Gastrocnemius medialis (tissue), 4 donors: Measurements from ENCODE around the gene ANKRD12. TPM values are rescaled to one million over a fixed set of nuclear protein-coding genes. Genes with fewer than 3 reads are reported as not detected.

Experiments used
- ATAC-seq, 2 donors: fragments of 150-250 bp; one replicate each; pipeline ENCODE4 v1.9.1; 2016
- DNase-seq, 2 donors: peaks; one replicate each; pipeline ENCODE4 v3.0.0-alpha.2; 2019
- H3K27ac ChIP-seq, 4 donors: fragments of 200-600 bp; sonication (generic); 1 replicate in 1 of 4; 2 replicates in 3 of 4; pipeline ENCODE4 v1.5.1; 2016 to 2018; ENCODE audit warnings: mild to moderate bottlenecking in 2 of 4, moderate library complexity in 1 of 4
- H3K27me3 ChIP-seq, 3 donors: fragments of 200-600 bp; sonication (generic) in 2 of 3; 1 replicate in 1 of 3; 2 replicates in 2 of 3; pipeline versions ENCODE4 v1.5.1 to v1.6.0; 2016 to 2019; ENCODE audit warnings: mild to moderate bottlenecking in 1 of 3, moderate library complexity in 1 of 3
- H3K36me3 ChIP-seq, 2 donors: fragments of 200-600 bp; sonication (generic) in 1 of 2; one replicate each; pipeline ENCODE4 v1.5.1; 2017 to 2018
- H3K4me1 ChIP-seq, 2 donors: fragments of 200-600 bp; sonication (generic) in 1 of 2; one replicate each; pipeline ENCODE4 v1.5.1; 2016 to 2017; ENCODE audit warnings: mild to moderate bottlenecking in 2 of 2
- H3K4me3 ChIP-seq, 4 donors: fragments of 200-600 bp; sonication (generic) in 3 of 4; 1 replicate in 1 of 4; 2 replicates in 3 of 4; pipeline ENCODE4 v1.5.1; 2016 to 2019; ENCODE audit warnings: mild to moderate bottlenecking in 2 of 4
- H3K9me3 ChIP-seq, 3 donors: fragments of 200-600 bp; sonication (generic) in 2 of 3; 1 replicate in 1 of 3; 2 replicates in 2 of 3; pipeline ENCODE4 v1.5.1; 2016 to 2019
- POLR2A ChIP-seq, 2 donors: fragments of 450-650 bp; IDR thresholded peaks; one replicate each; pipeline ENCODE4 v1.6.1; 2017; ENCODE audit warnings: antibody characterized with exemption in 2 of 2, mild to moderate bottlenecking in 2 of 2, moderate library complexity in 2 of 2
- in situ Hi-C, 4 donors: fragments of 200-750 bp; cut with MboI; loops; one replicate each; pipeline versions ENCODE4 v1.15.0 to v1.8.0; 2017; ENCODE audit warnings: low sequenced_read_pairs in 4 of 4
- intact Hi-C: fragments of 100-400 bp; cut with DNase I; formaldehyde crosslinking; loops from one replicate; pipeline ENCODE4 v1.15.1; 2023; ENCODE audit warnings: low total_unique reads
- total RNA-seq, 4 donors: library from RNA; depleted of rRNA; stranded (reverse); fragments of >200 nt; gene quantifications; one replicate each; pipeline versions ENCODE4 v1.1.0 to v1.2.3, GENCODE V29; 2016
- TF ChIP-seq, protein P1 (sequence below), 5 experiments: fragments of 450-650 bp in 3 of 5; fragments of 200-600 bp in 2 of 5; sonication (generic) in 2 of 5; IDR thresholded peaks in 4 of 5; conservative IDR thresholded peaks in 1 of 5; 1 replicate in 4 of 5; 2 replicates in 1 of 5; pipeline ENCODE4 v1.5.1; 2016 to 2019; ENCODE audit warnings: antibody characterized with exemption in 5 of 5, mild to moderate bottlenecking in 3 of 5, moderate library complexity in 3 of 5

ANKRD12 gene
- total RNA-seq, 4 donors from 2014 or later: 26.9 to 40.1 (median 36.7) TPM

DNA sequence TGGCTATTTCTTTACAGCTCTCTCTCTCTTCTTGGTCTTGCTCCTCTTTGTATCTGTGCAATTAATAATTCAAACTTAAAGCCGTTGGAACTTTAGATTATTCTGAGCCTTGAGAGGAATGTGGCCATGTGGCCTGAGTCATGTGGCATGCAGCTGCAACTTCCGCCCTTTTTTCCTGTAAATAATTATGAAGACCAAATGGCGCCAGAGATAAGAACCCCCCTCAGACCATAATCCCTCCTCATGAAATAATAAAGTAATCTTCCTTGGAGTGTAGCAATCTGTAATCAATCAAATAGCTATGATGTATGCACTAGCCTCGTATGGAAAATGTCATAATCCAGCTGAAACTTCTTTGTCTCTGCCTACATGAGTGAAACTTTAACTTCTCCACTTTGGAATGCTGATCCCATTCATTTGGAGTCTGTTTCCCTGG is 184.5 kb downstream of the ANKRD12 start:
- intact Hi-C loops (no loop called here), in situ Hi-C loops (no loop called here)
- ATAC-seq (no peak), DNase-seq (no peak)
- Histone ChIP-seq H3K27me3 (no peaks in the 10 kb centered on the region), H3K27ac (no peak overlapping the region), H3K4me3 (no peak overlapping the region), H3K4me1 (no peaks in the 10 kb centered on the region), H3K9me3 (no peaks in the 10 kb centered on the region), H3K36me3 (no peaks in the 10 kb centered on the region)
- TF ChIP-seq POLR2A (IDR thresholded peaks at IDR 0.05): no peak
- TF ChIP-seq, protein P1, sequence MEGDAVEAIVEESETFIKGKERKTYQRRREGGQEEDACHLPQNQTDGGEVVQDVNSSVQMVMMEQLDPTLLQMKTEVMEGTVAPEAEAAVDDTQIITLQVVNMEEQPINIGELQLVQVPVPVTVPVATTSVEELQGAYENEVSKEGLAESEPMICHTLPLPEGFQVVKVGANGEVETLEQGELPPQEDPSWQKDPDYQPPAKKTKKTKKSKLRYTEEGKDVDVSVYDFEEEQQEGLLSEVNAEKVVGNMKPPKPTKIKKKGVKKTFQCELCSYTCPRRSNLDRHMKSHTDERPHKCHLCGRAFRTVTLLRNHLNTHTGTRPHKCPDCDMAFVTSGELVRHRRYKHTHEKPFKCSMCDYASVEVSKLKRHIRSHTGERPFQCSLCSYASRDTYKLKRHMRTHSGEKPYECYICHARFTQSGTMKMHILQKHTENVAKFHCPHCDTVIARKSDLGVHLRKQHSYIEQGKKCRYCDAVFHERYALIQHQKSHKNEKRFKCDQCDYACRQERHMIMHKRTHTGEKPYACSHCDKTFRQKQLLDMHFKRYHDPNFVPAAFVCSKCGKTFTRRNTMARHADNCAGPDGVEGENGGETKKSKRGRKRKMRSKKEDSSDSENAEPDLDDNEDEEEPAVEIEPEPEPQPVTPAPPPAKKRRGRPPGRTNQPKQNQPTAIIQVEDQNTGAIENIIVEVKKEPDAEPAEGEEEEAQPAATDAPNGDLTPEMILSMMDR (IDR thresholded peaks at IDR 0.05 in 4 of 5, conservative IDR thresholded peaks at IDR 0.05 in 1 of 5): no peak

DNA sequence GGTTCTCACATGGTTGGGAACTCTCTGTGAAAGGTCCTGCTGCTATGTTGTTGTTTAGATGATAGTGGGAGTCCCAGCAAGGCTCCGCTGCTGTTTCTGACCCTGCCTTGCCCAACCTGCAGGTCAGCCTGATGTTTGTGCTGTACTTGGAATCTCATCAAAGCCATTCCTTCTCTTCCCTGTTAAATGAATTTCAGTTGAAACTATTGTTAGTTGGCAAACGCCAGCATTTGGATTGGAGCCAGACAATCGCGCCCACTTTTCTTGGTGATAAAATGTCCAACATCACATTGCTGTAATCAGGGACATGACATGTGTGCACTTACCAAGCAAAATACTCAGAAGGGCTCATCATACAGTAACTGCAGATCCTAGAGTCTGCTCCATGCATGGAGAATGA is 185.2 kb downstream of the ANKRD12 start:
- H3K4me1 ChIP-seq: no peaks in the 10 kb centered on the region
- H3K27ac ChIP-seq: no peak overlapping the region
- TF ChIP-seq POLR2A (IDR thresholded peaks at IDR 0.05): no peak
- TF ChIP-seq, protein P1 (IDR thresholded peaks at IDR 0.05 in 4 of 5, conservative IDR thresholded peaks at IDR 0.05 in 1 of 5): no peak
- in situ Hi-C loops (no loop called here), intact Hi-C loops (no loop called here)
- DNase-seq: no peak
- H3K9me3 ChIP-seq: no peaks in the 10 kb centered on the region
- ATAC-seq: no peak
- H3K4me3 ChIP-seq: no peak overlapping the region
- no peaks in the 10 kb centered on the region for H3K36me3 ChIP-seq
- no peaks in the 10 kb centered on the region for H3K27me3 ChIP-seq

DNA sequence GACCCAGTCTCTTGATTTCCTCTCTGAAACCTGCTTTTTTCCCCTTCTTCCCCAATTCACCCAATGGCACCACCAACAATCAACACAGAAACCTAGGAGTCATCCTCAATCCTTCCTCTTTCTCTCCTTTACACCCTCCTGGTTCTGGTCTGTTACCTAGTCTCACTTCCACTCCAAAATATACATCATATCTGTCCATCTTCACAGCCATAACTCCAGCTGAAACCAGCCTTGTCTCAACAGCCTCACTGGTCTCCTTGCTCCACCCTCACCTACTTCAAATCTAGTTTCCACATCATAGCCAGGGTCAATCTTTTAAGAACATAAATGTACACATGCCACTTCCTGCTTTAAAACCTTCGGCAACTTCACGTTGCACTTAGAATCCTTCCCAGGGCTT is 186.2 kb downstream of the ANKRD12 start:
- DNase-seq (no peak), ATAC-seq (no peak)
- Histone ChIP-seq H3K27ac (no peak overlapping the region), H3K27me3 (no peaks in the 10 kb centered on the region), H3K4me1 (no peaks in the 10 kb centered on the region), H3K9me3 (no peaks in the 10 kb centered on the region), H3K36me3 (no peaks in the 10 kb centered on the region), H3K4me3 (no peak overlapping the region)
- intact Hi-C loops (no loop called here), in situ Hi-C loops (no loop called here)
- TF ChIP-seq, protein P1 (IDR thresholded peaks at IDR 0.05 in 4 of 5, conservative IDR thresholded peaks at IDR 0.05 in 1 of 5): no peak
- TF ChIP-seq POLR2A (IDR thresholded peaks at IDR 0.05): no peak

DNA sequence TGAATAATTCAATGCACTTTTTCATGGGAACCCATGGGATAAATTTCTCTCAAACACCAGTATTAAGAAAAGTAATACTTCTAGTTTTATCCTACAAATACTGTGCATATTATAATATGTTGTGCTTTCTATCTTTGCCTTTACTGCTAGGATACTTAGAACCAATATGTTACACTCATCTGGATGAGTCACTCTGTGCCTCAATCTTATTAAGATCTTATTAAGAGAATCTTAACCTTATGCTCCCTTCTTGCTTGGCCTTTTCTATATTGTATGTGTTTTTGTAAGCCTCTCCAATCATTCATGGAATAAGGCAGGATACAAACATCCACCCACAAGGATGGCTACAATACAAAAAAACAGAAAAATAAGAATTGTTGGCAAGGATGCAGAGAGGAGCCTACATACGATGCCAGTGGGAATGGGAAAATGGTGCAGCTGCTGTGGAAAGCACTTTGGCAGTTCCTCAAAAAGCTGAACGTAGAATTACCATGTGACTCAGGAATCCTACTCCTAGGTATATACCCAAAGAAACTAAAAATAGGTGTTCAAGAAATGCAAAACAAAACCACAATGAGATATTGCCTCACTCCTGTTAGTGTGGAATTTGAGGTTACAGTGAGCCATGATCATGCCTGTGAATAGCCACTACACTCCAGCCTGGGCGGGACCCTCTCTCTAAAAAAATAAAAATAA is 187.3 kb downstream of the ANKRD12 start:
- no peaks in the 10 kb centered on the region for H3K27me3 ChIP-seq
- no peak overlapping the region for H3K27ac ChIP-seq
- no peaks in the 10 kb centered on the region for H3K4me1 ChIP-seq
- in situ Hi-C loops: no loop called here
- intact Hi-C loops: no loop called here
- no peak overlapping the region for H3K4me3 ChIP-seq
- ATAC-seq (no peak), DNase-seq (no peak)
- no peaks in the 10 kb centered on the region for H3K36me3 ChIP-seq
- no peak for TF ChIP-seq POLR2A (IDR thresholded peaks at IDR 0.05)
- TF ChIP-seq, protein P1 (IDR thresholded peaks at IDR 0.05 in 4 of 5, conservative IDR thresholded peaks at IDR 0.05 in 1 of 5): no peak
- H3K9me3 ChIP-seq: no peaks in the 10 kb centered on the region

DNA sequence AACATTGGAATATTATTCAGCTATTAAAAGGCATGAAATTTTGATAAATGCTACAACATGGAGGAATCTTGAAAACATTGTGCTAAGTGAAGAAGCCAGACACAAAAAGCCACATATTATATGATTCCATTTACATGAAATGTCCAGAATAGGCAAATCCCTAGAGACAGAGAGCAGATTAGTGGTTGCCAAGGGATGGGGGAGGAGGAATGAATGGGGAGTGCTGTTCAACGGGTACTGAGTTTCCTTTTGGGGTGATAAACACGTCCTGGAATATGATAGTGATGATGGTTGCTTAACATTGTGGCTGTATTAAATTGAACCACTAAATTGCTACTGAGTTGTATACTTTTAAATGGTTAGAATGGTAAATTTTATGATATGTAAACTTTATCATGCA is 189.1 kb downstream of the ANKRD12 start:
- DNase-seq: no peak
- TF ChIP-seq, protein P1 (IDR thresholded peaks at IDR 0.05 in 4 of 5, conservative IDR thresholded peaks at IDR 0.05 in 1 of 5): no peak
- TF ChIP-seq POLR2A (IDR thresholded peaks at IDR 0.05): no peak
- Histone ChIP-seq H3K9me3 (no peaks in the 10 kb centered on the region), H3K4me1 (no peaks in the 10 kb centered on the region), H3K36me3 (no peaks in the 10 kb centered on the region), H3K27ac (no peak overlapping the region), H3K27me3 (no peaks in the 10 kb centered on the region), H3K4me3 (no peak overlapping the region)
- ATAC-seq: no peak
- intact Hi-C loops (no loop called here), in situ Hi-C loops (loop anchor here in 1 of 4 donors (25.0 kb wide), 1 partner anchor 663 kb away; no protein-coding TSS in a partner anchor)
